IPS-20b (cell line): Measurements from ENCODE around the gene FAM131C.
A peak's percentile ranks its signal among the peaks of the same experiment; 100 is the strongest.

Source experiments
- H3K27ac ChIP-seq: one replicate; pipeline ENCODE4 v1.5.1; 2013; ENCODE audit warnings: low read length
- H3K27me3 ChIP-seq: 2 replicates; pipeline ENCODE4 v1.6.1; 2013; ENCODE audit warnings: mild to moderate bottlenecking, low read length, inconsistent platforms; ENCODE audit not compliant: insufficient read depth
- H3K36me3 ChIP-seq: 2 replicates; pipeline ENCODE4 v1.6.1; 2013; ENCODE audit warnings: low read depth, mild to moderate bottlenecking, inconsistent platforms, low read length, moderate library complexity; ENCODE audit not compliant: insufficient read depth
- H3K4me1 ChIP-seq: 2 replicates; pipeline ENCODE4 v1.6.1; 2013; ENCODE audit warnings: mild to moderate bottlenecking, control low read depth, inconsistent platforms, low read length, moderate library complexity; ENCODE audit not compliant: insufficient read depth
- H3K4me3 ChIP-seq: 2 replicates; pipeline ENCODE4 v1.5.1; 2013; ENCODE audit warnings: mild to moderate bottlenecking, low read length, inconsistent platforms
- H3K9ac ChIP-seq: 2 replicates; pipeline ENCODE4 v1.6.1; 2013; ENCODE audit warnings: low read depth, mild to moderate bottlenecking, inconsistent platforms, low read length, moderate library complexity
- H3K9me3 ChIP-seq: 2 replicates; pipeline ENCODE4 v1.6.1; 2013; ENCODE audit warnings: mild to moderate bottlenecking, low read depth, low read length, inconsistent platforms; ENCODE audit not compliant: insufficient read depth

FAM131C gene

DNA sequence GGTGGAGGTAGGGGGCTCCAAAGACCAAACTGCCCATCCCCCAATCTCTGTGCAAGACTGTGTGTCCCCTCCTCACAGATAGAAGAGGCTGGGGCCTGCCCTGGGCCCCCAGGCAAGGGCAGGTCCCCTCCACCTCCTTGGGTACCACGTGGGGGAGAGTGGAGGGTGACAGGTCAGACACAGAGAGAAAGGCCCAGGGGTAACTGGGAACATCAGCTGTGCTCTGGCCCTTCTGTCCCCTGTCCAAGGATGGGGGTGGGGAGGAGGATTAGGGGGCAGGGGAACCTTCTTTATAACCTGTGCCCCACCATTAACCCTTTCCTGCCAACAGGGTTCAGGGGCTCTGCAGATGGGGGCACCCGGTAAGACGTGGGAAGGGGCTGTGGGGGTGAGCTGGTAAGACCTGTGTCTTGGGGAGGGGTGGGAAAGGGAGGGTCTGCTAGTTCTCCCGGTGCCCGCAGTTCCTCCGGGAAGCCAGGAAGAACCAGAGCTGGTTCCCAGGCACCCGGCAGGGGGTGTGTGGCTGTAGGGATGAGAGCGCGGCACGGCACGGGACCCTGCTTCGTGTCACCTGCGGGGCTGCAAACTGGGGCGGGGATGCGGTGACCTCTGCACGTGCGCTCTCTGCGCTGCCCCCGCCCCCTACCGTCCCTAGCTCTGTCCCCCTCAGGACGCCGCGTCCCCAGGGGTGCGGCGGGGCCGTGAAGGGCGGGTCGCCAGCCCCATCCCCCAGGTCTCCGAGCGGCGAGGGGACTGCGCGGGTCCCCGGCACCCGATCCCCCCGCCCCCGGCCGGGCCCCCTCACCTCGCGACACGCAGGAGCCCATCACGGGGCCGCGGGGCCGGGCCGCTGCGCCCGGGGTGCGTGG lies 601 bp downstream of the FAM131C start:
- Histone ChIP-seq H3K36me3 (no peaks in the 10 kb centered on the region), H3K4me3 (peak overlapping the region; percentile 51; the same call in 1 of the 2 replicates), H3K27ac (no peak overlapping the region), H3K4me1 (peaks cover 5% of the 10 kb centered on the region; the same call in 1 of the 2 replicates), H3K27me3 (peaks cover 68% of the 10 kb centered on the region), H3K9ac (no peak overlapping the region), H3K9me3 (no peaks in the 10 kb centered on the region)

DNA sequence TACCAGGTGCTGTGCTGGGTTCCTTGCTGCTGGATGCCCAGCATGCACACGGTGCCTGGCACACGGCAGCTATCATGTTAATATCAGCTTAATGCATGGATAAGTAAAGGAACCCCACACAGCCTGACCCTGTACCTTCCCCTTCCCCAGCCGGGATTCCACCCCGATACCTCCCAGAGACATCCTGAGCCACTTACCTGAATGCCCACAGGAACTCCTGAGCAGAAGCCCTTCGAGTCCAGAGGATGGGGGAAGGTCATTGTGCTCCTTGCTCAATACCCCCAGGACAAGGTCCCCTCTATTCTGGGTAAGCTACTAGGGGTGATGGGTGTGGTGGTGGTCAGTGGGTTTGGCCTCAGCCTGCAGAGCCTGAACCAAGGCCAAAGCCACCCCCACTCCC lies 1.4 kb downstream of the FAM131C start:
- Histone ChIP-seq H3K9me3 (no peaks in the 10 kb centered on the region), H3K9ac (no peak overlapping the region), H3K4me3 (no peak overlapping the region), H3K27ac (no peak overlapping the region), H3K4me1 (peaks cover 5% of the 10 kb centered on the region; the same call in 1 of the 2 replicates), H3K27me3 (peaks cover 61% of the 10 kb centered on the region), H3K36me3 (no peaks in the 10 kb centered on the region)

DNA sequence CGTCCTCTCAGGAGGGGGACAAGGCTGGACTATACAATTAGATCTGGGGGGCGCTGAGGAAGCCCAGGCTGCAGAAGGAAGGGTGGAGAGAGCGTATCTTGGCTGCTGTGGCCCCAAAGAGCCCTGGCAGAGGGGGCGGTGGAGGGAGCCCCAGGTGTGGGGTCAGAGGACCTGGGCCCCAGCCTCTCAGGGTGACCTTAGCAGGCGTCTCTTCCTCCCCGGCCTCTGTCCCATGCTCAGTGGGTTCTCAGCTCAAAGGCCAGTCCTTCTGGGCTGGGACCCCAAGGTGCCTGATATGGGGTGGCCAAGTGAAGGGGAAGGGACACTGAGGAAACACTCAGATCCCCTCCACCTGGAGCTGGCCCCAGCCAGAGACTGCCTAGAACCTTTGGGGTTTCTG lies 1.8 kb downstream of the FAM131C start:
- peaks cover 5% of the 10 kb centered on the region; the same call in 1 of the 2 replicates for H3K4me1 ChIP-seq
- no peaks in the 10 kb centered on the region for H3K36me3 ChIP-seq
- no peaks in the 10 kb centered on the region for H3K9me3 ChIP-seq
- peaks cover 56% of the 10 kb centered on the region for H3K27me3 ChIP-seq
- H3K9ac ChIP-seq = no peak overlapping the region
- no peak overlapping the region for H3K4me3 ChIP-seq
- no peak overlapping the region for H3K27ac ChIP-seq

DNA sequence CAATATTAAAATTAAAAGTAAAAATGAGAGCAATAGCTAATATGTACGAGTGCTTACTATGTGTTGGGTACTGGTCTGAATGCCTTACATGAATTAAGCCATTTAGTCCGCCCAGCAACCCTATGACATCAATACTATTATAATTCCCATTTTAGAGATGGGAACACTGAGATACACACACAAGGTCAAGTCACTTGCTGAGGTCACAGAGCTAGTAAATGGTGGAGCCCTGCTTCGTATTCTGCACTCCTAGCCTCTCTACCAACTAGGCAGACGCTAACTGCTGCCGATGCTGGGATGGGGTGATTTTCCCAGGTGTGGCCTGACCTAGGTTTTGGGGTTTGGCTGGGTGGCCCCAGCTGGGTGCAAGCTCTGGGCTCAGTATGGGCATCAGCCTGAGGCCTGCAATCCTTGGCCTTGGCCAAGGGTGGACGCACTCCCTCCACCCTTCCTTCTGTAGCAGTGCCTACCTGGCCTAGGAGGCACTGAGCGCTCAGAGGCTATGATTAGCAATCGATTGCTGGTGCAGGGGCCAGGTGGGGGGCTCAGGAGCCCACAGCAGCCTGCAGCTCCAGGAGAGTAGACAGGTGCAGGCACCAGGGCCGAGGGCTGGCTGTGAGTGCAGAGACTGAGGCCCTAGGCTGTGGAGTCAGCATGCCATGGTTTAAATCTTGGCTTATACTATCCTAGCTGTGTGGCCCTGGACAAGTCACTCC lies 2.7 kb downstream of the FAM131C start:
- H3K36me3 ChIP-seq = no peaks in the 10 kb centered on the region
- no peaks in the 10 kb centered on the region for H3K9me3 ChIP-seq
- H3K27me3 ChIP-seq = peaks cover 48% of the 10 kb centered on the region
- H3K27ac ChIP-seq = no peak overlapping the region
- no peak overlapping the region for H3K4me3 ChIP-seq
- peaks cover 5% of the 10 kb centered on the region; the same call in 1 of the 2 replicates for H3K4me1 ChIP-seq
- H3K9ac ChIP-seq = no peak overlapping the region

DNA sequence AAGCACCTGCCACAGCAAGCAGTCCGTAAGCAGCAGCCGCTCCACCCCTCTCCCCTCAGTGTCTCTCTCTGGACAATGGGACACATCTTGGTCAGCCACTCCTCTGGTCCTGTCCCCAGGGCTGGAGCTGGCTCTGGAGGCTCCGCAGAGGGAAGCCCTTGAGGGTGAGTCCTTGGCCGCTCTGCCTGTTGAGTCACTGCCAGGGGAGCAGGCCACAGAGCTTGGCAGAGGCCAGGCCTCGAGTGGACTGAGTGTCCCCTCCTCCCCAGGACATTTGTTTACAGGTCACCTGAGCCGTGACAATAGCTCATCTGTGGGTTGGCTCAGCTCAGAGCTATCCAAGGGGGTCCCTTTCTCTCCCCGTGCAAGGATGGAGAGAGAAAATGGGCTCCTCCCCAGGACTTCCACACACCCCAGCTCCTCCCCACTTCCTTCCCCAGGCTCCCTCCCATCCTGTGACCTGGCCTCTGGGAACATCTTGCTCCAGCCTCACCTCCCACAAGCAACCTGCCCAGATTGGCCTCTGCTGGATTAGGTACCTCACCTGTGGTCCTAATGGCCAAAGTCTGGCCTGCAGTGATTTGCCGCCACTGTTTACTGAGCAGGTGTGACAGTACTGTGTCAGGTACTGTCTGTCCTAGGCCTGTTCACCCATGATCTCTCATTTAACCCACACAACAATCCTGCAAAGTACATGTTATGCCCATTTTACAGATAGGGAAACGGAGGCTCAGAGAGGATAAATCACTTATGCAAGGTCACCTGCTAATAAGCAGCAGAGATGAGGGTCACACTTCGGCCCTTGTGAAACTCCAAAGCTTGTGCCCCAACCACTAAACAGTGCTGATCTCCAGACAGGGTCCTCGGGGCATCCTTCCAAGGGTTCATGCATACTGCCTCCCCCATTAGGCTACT lies 4.8 kb downstream of the FAM131C start:
- Histone ChIP-seq H3K36me3 (no peaks in the 10 kb centered on the region), H3K9ac (no peak overlapping the region), H3K4me1 (peaks cover 8% of the 10 kb centered on the region; the same call in 1 of the 2 replicates), H3K9me3 (no peaks in the 10 kb centered on the region), H3K27ac (no peak overlapping the region), H3K4me3 (no peak overlapping the region), H3K27me3 (peaks cover 33% of the 10 kb centered on the region)

DNA sequence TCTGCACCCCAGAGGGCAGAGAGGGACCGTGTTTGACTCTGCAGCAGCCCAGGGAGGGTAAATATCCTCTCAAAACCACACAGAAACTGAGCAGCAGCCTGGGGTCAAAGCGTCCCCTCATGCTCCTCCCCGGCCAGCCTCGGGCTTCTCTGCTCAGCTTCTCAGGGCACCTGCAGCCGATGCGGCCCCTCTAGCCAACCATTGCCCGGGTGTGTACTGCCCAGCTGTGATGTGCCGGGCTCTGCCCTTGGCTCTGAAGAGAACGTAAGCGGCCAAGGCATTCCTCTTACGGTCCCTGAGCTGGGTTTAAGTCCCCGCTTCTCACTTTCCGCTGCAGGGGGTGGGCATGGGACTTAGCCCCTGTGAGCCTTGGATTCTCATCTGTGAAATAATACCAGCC lies 5.5 kb downstream of the FAM131C start:
- H3K27me3 ChIP-seq = peaks cover 29% of the 10 kb centered on the region
- no peaks in the 10 kb centered on the region for H3K9me3 ChIP-seq
- H3K9ac ChIP-seq = no peak overlapping the region
- peaks cover 8% of the 10 kb centered on the region; the same call in 1 of the 2 replicates for H3K4me1 ChIP-seq
- H3K27ac ChIP-seq = no peak overlapping the region
- no peak overlapping the region for H3K4me3 ChIP-seq
- no peaks in the 10 kb centered on the region for H3K36me3 ChIP-seq

DNA sequence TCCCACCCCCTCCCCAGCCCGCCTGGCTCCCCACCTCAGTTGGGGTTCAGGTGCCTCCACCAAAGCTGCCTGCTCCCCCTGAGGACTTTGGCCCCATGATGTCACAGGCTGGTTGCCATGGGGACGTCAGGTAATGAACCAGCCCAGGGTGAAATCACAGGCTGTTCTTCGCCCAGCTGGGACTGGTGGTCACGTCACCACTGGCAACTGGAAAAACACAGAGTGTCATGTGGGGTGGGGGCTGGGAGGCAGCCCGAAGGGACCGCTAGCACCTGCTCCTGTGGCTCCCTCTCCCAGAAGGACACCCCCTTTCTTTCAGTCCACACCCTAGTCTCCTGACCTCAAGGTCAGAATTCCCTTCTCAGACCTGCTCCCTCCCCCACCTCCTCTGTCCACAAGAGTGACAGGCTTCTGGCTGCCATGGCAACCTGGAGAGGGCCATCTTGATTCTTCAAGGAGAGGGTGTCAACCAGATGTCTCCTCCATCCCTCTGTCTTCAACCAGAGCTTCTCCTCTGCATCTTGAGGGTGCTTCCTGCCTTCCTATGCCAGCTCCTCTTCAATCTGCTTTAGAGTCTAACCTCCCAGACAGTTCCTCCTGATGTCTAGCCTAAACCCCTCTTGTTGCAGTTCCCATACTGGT lies 6.2 kb downstream of the FAM131C start:
- peaks cover 3% of the 10 kb centered on the region; the same call in 1 of the 2 replicates for H3K4me1 ChIP-seq
- H3K36me3 ChIP-seq = no peaks in the 10 kb centered on the region
- no peak overlapping the region for H3K4me3 ChIP-seq
- peaks cover 22% of the 10 kb centered on the region for H3K27me3 ChIP-seq
- H3K9ac ChIP-seq = no peak overlapping the region
- H3K9me3 ChIP-seq = no peaks in the 10 kb centered on the region
- H3K27ac ChIP-seq = no peak overlapping the region

DNA sequence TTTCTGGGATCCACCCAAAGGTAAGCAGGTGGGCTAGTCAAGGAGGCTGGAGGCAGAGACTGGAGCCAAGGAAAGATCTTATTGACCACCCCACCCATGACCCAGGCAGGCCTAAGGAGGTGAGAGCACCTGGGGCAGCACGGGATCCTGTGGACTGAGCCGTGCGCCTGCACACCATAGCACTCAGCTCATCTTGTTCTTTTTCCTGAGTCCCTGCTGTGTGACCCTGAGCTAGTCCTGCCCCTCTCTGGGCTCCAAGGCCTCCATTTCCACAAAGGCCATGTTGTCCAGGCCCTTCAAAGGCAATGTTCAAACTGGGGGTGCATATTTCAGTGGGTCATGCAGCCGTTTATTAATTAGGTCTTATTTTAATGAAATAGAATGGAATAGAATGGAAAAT lies 7.2 kb downstream of the FAM131C start:
- Histone ChIP-seq H3K4me3 (no peak overlapping the region), H3K36me3 (no peaks in the 10 kb centered on the region), H3K27ac (no peak overlapping the region), H3K4me1 (peaks cover 2% of the 10 kb centered on the region; the same call in 1 of the 2 replicates), H3K9me3 (no peaks in the 10 kb centered on the region), H3K27me3 (peaks cover 12% of the 10 kb centered on the region; the same call in 1 of the 2 replicates), H3K9ac (no peak overlapping the region)

DNA sequence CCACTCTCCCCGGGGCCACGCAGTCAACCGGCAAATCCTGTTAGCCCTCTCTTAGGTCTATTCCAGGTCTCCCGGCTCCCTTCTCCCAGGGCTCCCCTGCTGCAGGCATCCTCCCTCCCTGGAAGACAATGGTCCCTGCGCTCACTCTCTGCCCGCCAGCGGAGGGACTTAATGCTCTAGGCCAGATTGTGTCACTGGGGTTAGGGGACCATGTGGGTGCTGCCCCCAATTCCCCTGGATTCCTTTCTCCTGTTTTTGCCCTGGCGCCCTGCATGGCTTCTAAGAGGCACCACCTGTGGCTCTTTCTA lies 8.2 kb downstream of the FAM131C start:
- H3K4me3 ChIP-seq = no peak overlapping the region
- H3K27ac ChIP-seq = no peak overlapping the region
- peaks cover 7% of the 10 kb centered on the region; the same call in 1 of the 2 replicates for H3K27me3 ChIP-seq
- H3K36me3 ChIP-seq = no peaks in the 10 kb centered on the region
- H3K4me1 ChIP-seq = peaks cover 2% of the 10 kb centered on the region; the same call in 1 of the 2 replicates
- H3K9ac ChIP-seq = no peak overlapping the region
- no peaks in the 10 kb centered on the region for H3K9me3 ChIP-seq

DNA sequence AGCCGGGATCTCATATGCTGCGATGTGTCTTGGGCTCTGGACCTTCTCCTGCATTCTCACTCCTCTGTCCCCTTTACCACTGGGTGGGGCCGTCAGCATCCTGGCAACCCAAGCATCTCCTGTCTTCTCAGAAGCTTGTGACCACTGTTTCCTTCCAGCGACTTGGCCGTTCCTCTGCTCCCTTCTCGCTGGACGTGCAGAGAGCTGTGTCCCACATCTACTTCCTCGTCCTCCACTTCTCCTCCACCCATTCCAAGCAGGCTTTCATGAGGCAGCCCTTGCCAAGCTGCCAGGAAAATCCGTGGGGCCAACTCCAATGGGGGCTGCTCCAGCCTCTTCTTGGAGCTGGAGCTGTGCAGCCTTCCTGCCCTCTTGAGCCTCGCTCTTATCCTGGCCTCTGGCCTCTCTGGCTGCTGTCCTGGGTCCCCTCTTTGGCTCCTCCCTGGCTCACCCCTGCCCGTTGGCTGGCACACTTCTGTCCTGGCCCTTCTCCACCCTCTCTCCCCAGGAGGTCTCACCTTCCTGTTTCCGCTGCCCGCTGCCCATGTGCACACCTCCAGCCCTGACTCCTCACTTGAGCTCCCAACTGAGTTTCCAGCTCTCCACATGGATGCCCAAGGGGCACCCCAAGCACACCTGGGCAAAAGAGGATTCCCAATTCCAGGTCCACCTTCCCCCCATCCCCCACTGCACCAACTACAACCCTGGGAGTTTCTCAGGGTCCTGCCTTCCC lies 8.7 kb downstream of the FAM131C start:
- no peaks in the 10 kb centered on the region for H3K36me3 ChIP-seq
- no peak overlapping the region for H3K4me3 ChIP-seq
- H3K27me3 ChIP-seq = peaks cover 7% of the 10 kb centered on the region; the same call in 1 of the 2 replicates
- no peak overlapping the region for H3K27ac ChIP-seq
- H3K4me1 ChIP-seq = peaks cover 2% of the 10 kb centered on the region; the same call in 1 of the 2 replicates
- no peaks in the 10 kb centered on the region for H3K9me3 ChIP-seq
- no peak overlapping the region for H3K9ac ChIP-seq
